ENCODE results near the gene GNAT3.

Gene GNAT3

DNA sequence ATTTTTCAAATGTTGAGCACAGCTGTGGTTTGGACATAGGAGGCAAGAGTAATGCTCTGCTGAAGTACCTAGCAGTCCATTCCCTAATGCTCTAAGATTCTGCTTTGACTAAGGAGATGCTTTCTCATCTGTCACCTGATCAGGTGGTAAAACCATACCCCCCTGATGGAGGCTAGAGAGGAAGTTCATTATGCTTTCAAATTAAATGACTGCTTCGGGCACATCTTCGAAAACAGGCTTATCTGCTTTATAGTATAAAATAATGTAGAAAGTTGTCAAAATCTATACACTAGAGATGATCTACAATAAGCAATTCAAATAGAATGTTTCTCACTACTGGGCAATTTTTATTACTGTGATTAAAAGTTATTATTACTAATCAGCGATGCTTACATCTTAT lies at the start of gene GNAT3:
GNAT3 (minus strand) TSS at position 101 of the 400 bp plus-strand sequence. CDS start 138 bp downstream, outside the sequence.
- DNase-seq (ENCODE audit: low read depth in 2 of 2), result no peak

- DNase-seq (ENCODE audit: low read depth in 2 of 2), result no peak
Measured at GRCh38 chr7:80558116-80558515, 46.3 kb upstream of the GNAT3 start.

GRCh38 chr7:80552031-80552694 lies 40.3 kb upstream of the GNAT3 start:
- no peak for DNase-seq (ENCODE audit: low read depth in 2 of 2)

- no peak for DNase-seq (ENCODE audit: low read depth in 2 of 2)
Measured at GRCh38 chr7:80550005-80550404, 38.1 kb upstream of the GNAT3 start.

DNA sequence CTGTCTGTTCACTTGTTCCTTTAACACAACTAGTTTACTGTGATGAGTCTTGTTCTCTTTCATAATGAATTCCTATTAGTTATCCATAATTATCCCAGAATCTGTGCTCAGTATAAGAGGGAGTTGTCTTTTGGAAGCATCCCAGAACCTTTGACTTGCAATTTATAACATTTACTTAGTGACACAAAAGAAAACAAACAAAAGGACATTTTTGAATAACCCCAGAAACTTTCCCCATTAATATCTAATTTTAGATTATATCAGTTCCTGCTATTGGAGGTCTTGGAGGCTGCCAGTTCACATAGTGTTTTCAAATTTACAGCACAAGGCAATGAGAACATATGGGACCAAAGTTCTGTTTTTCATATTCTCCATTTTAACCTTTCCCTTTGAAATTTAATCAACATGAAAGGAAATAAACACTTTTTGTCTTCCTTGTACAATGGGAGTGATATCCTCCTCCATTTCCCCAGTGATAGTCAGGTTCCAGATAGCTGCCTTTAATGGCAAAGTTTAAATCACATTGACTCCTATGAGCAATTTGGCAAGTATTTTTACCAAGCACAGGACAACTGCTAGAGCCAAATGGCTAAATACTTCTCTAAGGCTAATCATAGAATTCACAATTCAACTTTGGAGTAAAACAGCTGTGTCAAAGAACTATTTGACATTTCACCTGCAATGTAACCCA lies 37.1 kb upstream of the GNAT3 start:
- DNase-seq (ENCODE audit: low read depth in 2 of 2), result no peak

DNA sequence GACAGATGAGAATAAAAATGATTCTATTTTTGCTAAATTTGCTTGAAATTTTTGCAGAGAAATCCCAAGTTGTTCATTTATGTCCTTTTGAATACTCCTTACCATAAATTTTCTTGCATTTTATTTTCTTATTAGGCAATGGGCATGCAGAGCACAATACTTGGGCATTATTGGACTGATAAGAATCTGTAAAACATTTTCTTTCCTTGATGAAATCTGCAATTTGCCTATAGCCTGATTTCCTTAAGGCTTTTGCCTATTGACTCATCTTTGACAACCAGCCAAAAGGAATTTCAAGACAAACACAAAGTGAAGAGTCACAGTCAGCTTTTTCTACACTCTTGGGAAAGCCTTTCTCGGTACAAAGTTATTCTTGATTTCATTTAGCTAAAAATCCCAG lies 30.5 kb upstream of the GNAT3 start:
- no peak for DNase-seq (ENCODE audit: low read depth in 2 of 2)

- no peak for DNase-seq (ENCODE audit: low read depth in 2 of 2)
Measured at GRCh38 chr7:80540836-80541235, 29.0 kb upstream of the GNAT3 start.

- no peak for DNase-seq (ENCODE audit: low read depth in 2 of 2)
Measured at GRCh38 chr7:80537091-80537490, 25.2 kb upstream of the GNAT3 start.

GRCh38 chr7:80536426-80536825 lies 24.6 kb upstream of the GNAT3 start:
- DNase-seq (ENCODE audit: low read depth in 2 of 2), result no peak

DNA sequence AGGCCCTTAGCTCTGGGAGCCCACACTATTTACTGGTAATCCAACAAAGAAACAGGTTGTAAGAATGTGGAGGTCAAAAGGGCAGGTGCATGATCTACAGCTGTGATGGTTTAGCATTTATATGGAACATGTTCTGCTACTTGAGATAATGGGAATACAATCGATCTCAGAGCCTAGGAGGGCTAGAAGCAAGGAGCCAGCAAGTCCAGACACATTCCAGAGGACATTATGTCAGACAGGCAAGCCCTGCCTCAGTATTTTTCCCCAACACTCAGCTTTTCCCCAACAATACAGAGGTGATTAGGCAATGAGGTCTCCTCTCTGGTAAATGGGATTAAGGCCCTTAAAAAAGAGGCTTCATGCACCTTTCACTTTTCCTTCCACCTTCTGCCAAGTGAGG lies 21.4 kb upstream of the GNAT3 start:
- DNase-seq (ENCODE audit: low read depth in 2 of 2), result no peak

- DNase-seq (ENCODE audit: low read depth in 2 of 2), result no peak
Measured at GRCh38 chr7:80532153-80532552, 20.3 kb upstream of the GNAT3 start.

- DNase-seq (ENCODE audit: low read depth in 2 of 2), result no peak
Measured at GRCh38 chr7:80530136-80530535, 18.3 kb upstream of the GNAT3 start.

DNA sequence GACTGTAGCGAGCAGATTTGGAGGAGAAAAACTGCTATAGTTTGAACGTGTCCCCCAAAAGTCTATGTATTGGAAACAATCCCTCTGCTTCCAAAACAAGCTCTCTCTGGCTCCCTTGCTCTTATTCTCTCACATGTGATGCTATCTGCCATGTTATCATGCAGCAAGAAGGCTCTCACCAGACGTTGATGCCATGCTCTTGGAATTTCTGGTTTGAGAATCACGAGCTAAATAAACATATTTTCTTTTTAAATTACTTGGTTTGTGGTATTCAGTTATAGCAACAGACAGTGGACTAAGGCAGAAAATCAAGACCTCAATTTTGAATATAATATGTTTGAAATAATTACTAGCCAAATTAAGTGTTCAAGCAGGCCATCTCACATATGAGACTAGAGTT lies 17.5 kb upstream of the GNAT3 start:
- no peak for DNase-seq (ENCODE audit: low read depth in 2 of 2)

DNA sequence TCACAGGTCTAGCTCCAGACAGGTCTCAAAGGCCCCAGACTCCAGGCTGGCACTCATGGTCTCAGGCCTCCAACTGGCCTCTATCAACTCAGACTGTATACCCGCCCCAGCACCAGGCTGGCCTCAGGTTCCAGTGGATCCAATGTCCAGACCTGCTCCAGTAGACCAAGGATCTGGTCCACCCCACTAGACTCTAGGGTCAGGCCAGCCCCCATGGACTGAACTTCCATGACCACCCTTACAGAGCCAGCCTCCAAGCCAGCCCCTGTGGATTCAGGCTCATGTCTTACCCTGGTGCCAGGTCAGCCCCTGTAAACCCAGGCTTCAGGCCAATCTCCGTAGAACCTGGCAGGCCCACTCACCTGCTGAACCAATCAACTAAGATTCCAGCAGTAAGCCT lies 16.8 kb upstream of the GNAT3 start:
- DNase-seq (ENCODE audit: low read depth in 2 of 2), result no peak

DNA sequence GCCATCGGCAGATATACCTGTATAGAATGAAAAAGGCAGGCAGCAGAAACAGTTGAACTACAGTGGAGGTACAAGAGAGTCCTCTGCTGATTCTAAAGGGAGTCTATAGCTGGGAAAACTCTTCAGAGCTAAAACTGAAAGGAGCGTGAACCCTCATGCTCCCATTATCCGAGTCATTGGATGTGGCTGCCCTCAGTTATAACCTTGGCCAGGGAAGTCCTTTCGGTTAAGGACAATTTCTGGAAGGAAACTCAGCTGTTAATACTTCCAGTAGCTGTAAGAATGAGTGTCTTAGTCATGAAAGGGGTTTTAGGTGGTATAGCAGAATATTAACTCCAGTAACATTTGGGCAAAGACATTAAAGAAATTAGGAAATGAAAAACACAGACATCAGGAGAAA lies 14.6 kb upstream of the GNAT3 start:
- no peak for DNase-seq (ENCODE audit: low read depth in 2 of 2)

DNA sequence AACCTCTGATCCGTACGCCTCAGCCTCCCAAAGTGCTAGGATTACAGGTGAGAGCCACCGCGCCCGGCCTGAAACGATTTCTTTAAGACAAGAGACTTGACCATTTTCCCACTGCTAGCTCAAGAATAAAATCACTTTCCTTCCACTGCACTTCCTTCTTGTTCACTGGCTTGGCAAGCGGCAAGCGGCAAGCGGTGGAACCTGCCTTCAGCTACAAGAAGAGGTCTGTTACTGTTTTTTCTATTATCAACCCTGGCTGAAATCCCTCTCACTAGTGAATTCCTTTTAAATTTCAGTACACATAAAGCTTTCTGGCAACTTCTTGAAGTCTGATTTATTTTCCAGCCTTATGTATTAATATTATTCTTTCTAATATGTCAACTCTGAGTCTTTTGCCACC lies 12.8 kb upstream of the GNAT3 start:
- DNase-seq (ENCODE audit: low read depth in 2 of 2), result no peak

DNA sequence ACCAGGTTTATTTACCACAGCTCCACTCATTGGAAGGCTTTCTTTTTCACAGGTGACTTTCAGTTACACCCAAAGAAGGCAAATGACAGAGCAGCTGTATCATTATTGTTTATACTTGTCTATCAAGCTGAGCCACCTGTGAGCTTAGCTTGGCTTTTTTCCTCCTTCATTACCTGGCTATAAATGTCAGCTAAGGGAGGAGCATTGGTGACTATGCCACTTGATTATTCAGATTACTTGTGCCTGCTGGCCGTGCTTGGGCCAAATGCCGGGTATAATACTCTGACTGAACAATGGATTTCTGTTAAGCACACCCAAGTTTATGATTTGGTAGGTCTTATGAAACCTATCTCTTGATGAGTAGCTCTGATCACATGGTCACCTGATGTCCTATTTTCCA lies 9.9 kb upstream of the GNAT3 start:
- no peak for DNase-seq (ENCODE audit: low read depth in 2 of 2)

- no peak for DNase-seq (ENCODE audit: low read depth in 2 of 2)
Measured at GRCh38 chr7:80520199-80520598, 8.3 kb upstream of the GNAT3 start.

DNA sequence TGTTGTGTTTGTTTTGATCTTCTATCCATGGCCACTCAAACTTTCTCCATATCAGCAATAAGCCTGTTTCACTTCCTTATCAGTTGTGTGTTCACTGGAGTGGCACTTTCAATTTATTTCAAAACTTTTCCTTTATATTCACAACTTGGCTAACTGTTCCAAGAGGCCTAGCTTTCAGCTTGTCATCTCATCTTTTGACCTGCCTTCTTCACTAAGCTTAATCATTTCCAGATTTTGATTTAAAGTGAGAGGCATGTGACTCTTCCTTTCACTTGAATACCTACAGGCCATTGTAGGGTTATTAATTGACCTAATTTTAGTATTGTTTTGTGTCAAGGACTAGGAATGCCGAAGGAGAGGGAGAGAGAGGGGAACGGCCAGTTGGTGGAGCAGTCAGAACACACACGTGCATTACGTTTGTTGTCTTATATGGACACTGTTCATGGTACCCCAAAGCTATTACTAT lies 5.5 kb upstream of the GNAT3 start:
- no peak for DNase-seq (ENCODE audit: low read depth in 2 of 2)

- DNase-seq (ENCODE audit: low read depth in 2 of 2), result no peak
Measured at GRCh38 chr7:80515298-80515697, 3.4 kb upstream of the GNAT3 start.

GRCh38 chr7:80510021-80510420 lies 1.8 kb downstream of the GNAT3 start:
- DNase-seq (ENCODE audit: low read depth in 2 of 2), result no peak

DNA sequence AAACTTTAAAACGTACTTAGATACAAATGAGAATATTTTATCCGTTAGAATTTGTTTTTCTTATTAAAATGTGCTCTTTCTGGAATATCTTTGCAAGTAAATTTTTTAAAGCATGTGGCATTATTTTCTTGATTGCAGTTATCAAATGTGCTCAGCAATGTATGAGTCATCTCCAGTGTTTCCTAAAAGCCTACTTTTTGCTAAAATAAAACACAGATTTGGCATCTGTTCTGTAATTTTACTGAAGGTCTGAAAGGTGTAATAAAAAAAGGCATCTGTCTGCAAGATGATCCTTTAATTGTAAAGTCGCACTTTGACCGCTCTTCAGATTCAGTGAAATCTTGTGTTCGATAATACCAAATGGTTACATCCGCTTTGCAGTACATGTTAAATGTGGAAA lies 3.4 kb downstream of the GNAT3 start:
- no peak for DNase-seq (ENCODE audit: low read depth in 2 of 2)

- DNase-seq (ENCODE audit: low read depth in 2 of 2), result no peak
Measured at GRCh38 chr7:80505900-80506500, 5.9 kb downstream of the GNAT3 start.

All from stimulated activated CD8-positive, alpha-beta memory T cell treated with anti-CD3 and anti-CD28 coated beads, Interleukin-2, amount 100 ng/mL, for 48 hours (primary cell).